Common myeloid progenitor, CD34-positive (primary cell): Measurements from ENCODE around the gene CHRNA4.

Experiments used
- CTCF ChIA-PET: fragments of 350-600 bp; sonication (Branson Sonifier 250); formaldehyde crosslinking; loops from one replicate; lab custom pipeline; 2021; ENCODE audit warnings: antibody characterized with exemption; lab: Charles Lee
- POLR2A ChIA-PET: fragments of 350-600 bp; sonication (Branson Sonifier 250); formaldehyde crosslinking; loops from one replicate; lab custom pipeline; 2021; ENCODE audit warnings: antibody characterized with exemption; lab: Charles Lee
- DNase-seq, 3 donors: peaks; one replicate each; pipeline versions ENCODE4 v3.0.0 to v3.0.0-alpha.2; 2013
- H3K27ac ChIP-seq, 2 experiments: 1 replicate in 1 of 2; 2 replicates in 1 of 2; pipeline ENCODE4 v1.7.0; 2013; ENCODE audit warnings: inconsistent platforms in 2 of 2, low read length in 2 of 2, mild to moderate bottlenecking in 2 of 2, low read depth in 1 of 2, moderate library complexity in 1 of 2; ENCODE audit not compliant: severe bottlenecking in 2 of 2, insufficient read depth in 1 of 2, poor library complexity in 1 of 2
- H3K27me3 ChIP-seq, 5 experiments: replicated peaks in 2 of 5; 1 replicate in 3 of 5; 2 replicates in 2 of 5; pipeline versions ENCODE4 v1.6.1 to v1.7.0; 2013; ENCODE audit warnings: low read length in 4 of 5, mild to moderate bottlenecking in 2 of 5, moderate library complexity in 2 of 5, inconsistent platforms in 1 of 5; ENCODE audit not compliant: insufficient read depth in 5 of 5, control insufficient read depth in 4 of 5
- H3K36me3 ChIP-seq, 4 experiments: 1 replicate in 2 of 4; 2 replicates in 2 of 4; pipeline versions ENCODE4 v1.6.1 to v1.7.0; 2013; ENCODE audit warnings: low read length in 3 of 4, control low read depth in 1 of 4, mild to moderate bottlenecking in 1 of 4; ENCODE audit not compliant: control insufficient read depth in 4 of 4, insufficient read depth in 4 of 4
- H3K4me1 ChIP-seq, 4 experiments: 1 replicate in 3 of 4; 2 replicates in 1 of 4; pipeline versions ENCODE4 v1.6.1 to v1.7.1; 2013; ENCODE audit warnings: low read length in 3 of 4, mild to moderate bottlenecking in 3 of 4, control low read depth in 1 of 4, inconsistent platforms in 1 of 4, moderate library complexity in 1 of 4; ENCODE audit not compliant: control insufficient read depth in 4 of 4, insufficient read depth in 4 of 4; ENCODE audit errors: control extremely low read depth in 1 of 4
- H3K4me3 ChIP-seq, 7 experiments: 1 replicate in 4 of 7; 2 replicates in 3 of 7; pipeline versions ENCODE4 v1.5.1 to v1.7.0; 2013; ENCODE audit warnings: mild to moderate bottlenecking in 7 of 7, low read length in 6 of 7, moderate library complexity in 6 of 7, inconsistent platforms in 2 of 7, low read depth in 2 of 7, control low read depth in 1 of 7; ENCODE audit not compliant: insufficient read depth in 4 of 7, control insufficient read depth in 1 of 7; ENCODE audit errors: extremely low read depth in 1 of 7
- H3K9me3 ChIP-seq, 5 experiments: 1 replicate in 4 of 5; 2 replicates in 1 of 5; pipeline versions ENCODE4 v1.6.1 to v1.7.1; 2013; ENCODE audit warnings: low read length in 4 of 5, mild to moderate bottlenecking in 2 of 5, inconsistent platforms in 1 of 5, low read depth in 1 of 5, moderate library complexity in 1 of 5; ENCODE audit not compliant: control insufficient read depth in 4 of 5, insufficient read depth in 2 of 5; ENCODE audit errors: control extremely low read depth in 1 of 5
- WGBS: methylation state at CpG from one replicate; pipeline ENCODE4 v1.1.5; 2013; ENCODE audit not compliant: insufficient coverage; 5-methylcytosine and 5-hydroxymethylcytosine counted together

The CHRNA4 gene

DNA sequence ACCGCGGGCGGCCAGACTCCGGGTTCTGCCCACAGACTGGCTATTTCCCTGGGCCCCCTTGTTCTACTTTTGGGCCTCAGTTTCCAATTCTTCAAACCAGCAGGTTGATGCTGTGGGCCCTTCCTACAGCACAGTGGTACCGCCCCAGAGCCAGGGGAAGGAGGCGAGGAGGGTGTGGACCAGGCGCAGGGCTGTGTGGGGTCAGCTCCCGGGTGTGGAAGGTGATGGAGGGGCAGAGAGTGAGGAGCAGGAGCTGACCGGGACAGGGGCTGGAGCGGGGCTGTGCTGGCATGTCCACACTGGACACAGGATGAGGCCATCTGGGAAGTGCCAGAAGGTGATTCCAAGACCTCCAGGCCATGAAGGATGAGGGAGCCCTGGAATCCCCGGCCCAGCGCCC lies 35.2 kb upstream of the CHRNA4 start:
- H3K36me3 ChIP-seq: no peaks in the 10 kb centered on the region
- no peak for DNase-seq
- H3K27me3 ChIP-seq: peaks cover 0 to 6% (median 0%) of the 10 kb centered on the region in 5 experiments
- peaks cover 0 to 17% (median 10%) of the 10 kb centered on the region in 4 experiments for H3K4me1 ChIP-seq
- no peak overlapping the region for H3K4me3 ChIP-seq
- ChIA-PET POLR2A (no interaction called here), CTCF (no interaction called here)
- peaks cover 0 to 2% (median 0%) of the 10 kb centered on the region in 5 experiments for H3K9me3 ChIP-seq
- H3K27ac ChIP-seq: no peak overlapping the region
- WGBS: 97% methylated on average over 8 of the region's 12 CpGs

GRCh38 chr20:63395723-63396122 lies 34.6 kb upstream of the CHRNA4 start:
- Histone ChIP-seq H3K4me1 (peaks cover 0 to 17% (median 10%) of the 10 kb centered on the region in 4 experiments), H3K27ac (no peak overlapping the region), H3K36me3 (no peaks in the 10 kb centered on the region), H3K4me3 (no peak overlapping the region), H3K27me3 (peaks cover 0 to 6% (median 0%) of the 10 kb centered on the region in 5 experiments), H3K9me3 (peaks cover 0 to 4% (median 0%) of the 10 kb centered on the region in 5 experiments)
- POLR2A ChIA-PET: no interaction called here
- CTCF ChIA-PET: no interaction called here
- 94% methylated on average over 14 of the region's 14 CpGs for WGBS
- DNase-seq: no peak

GRCh38 chr20:63394920-63395455 lies 33.8 kb upstream of the CHRNA4 start:
- no peak for DNase-seq
- peaks cover 0 to 4% (median 0%) of the 10 kb centered on the region in 5 experiments for H3K9me3 ChIP-seq
- ChIA-PET CTCF (interaction anchor here (0.9 kb wide), 1 partner anchor 11 kb away, joined by 3 read pairs; no protein-coding TSS in a partner anchor), POLR2A (no interaction called here)
- peaks cover 0 to 6% (median 0%) of the 10 kb centered on the region in 5 experiments for H3K27me3 ChIP-seq
- no peak overlapping the region for H3K27ac ChIP-seq
- no peaks in the 10 kb centered on the region for H3K36me3 ChIP-seq
- H3K4me1 ChIP-seq: peaks cover 0 to 17% (median 10%) of the 10 kb centered on the region in 4 experiments
- WGBS: 89% methylated on average over 18 of the region's 22 CpGs
- H3K4me3 ChIP-seq: no peak overlapping the region

- peak in 2 of 3 donors; percentile 21 to 29 for DNase-seq
- H3K36me3 ChIP-seq: no peaks in the 10 kb centered on the region
- H3K27me3 ChIP-seq: peaks cover 0 to 6% (median 0%) of the 10 kb centered on the region in 5 experiments
- H3K27ac ChIP-seq: no peak overlapping the region
- ChIA-PET CTCF (interaction anchor here (0.9 to 1.7 kb wide), 2 partner anchors 10 to 13 kb away, joined by 3 to 5 read pairs; no protein-coding TSS in a partner anchor), POLR2A (no interaction called here)
- H3K9me3 ChIP-seq: peaks cover 0 to 7% (median 1%) of the 10 kb centered on the region in 5 experiments
- 25% methylated on average over 32 of the region's 32 CpGs for WGBS
- H3K4me1 ChIP-seq: peaks cover 0 to 17% (median 10%) of the 10 kb centered on the region in 4 experiments
- H3K4me3 ChIP-seq: peak overlapping the region in 2 of 7 experiments; percentile 4 to 16
Measured at GRCh38 chr20:63394069-63394919, 33.1 kb upstream of the CHRNA4 start.

- CTCF ChIA-PET: interaction anchor here (1.7 kb wide), 1 partner anchor 12 kb away, joined by 5 read pairs; no protein-coding TSS in a partner anchor
- H3K27me3 ChIP-seq: peaks cover 0 to 6% (median 0%) of the 10 kb centered on the region in 5 experiments
- 89% methylated on average over 17 of the region's 17 CpGs for WGBS
Measured at GRCh38 chr20:63393566-63393965, 32.4 kb upstream of the CHRNA4 start.

GRCh38 chr20:63392465-63393365 lies 31.6 kb upstream of the CHRNA4 start:
- ChIA-PET POLR2A (no interaction called here), CTCF (interaction anchor here (1.7 kb wide), 1 partner anchor 12 kb away, joined by 5 read pairs; no protein-coding TSS in a partner anchor)
- 94% methylated on average over 9 of the region's 17 CpGs for WGBS
- no peak for DNase-seq
- Histone ChIP-seq H3K4me1 (peaks cover 0 to 17% (median 10%) of the 10 kb centered on the region in 4 experiments), H3K36me3 (no peaks in the 10 kb centered on the region), H3K27ac (no peak overlapping the region), H3K9me3 (peaks cover 0 to 9% (median 3%) of the 10 kb centered on the region in 5 experiments), H3K27me3 (peaks cover 0 to 6% (median 0%) of the 10 kb centered on the region in 5 experiments), H3K4me3 (no peak overlapping the region)

More at GRCh38 chr20:63393566-63393965, 32.4 kb upstream of the CHRNA4 start:
- H3K27ac ChIP-seq: no peak overlapping the region
- no peak for DNase-seq
- H3K4me1 ChIP-seq: peaks cover 0 to 17% (median 10%) of the 10 kb centered on the region in 4 experiments
- POLR2A ChIA-PET: no interaction called here
- H3K36me3 ChIP-seq: no peaks in the 10 kb centered on the region
- no peak overlapping the region for H3K4me3 ChIP-seq
- H3K9me3 ChIP-seq: peaks cover 0 to 9% (median 1%) of the 10 kb centered on the region in 5 experiments
